Measurements from ENCODE around the gene RGMB. TPM values are rescaled to one million over a fixed set of nuclear protein-coding genes. Genes with fewer than 3 reads are reported as not detected.

Gene RGMB
- total RNA-seq, 1 experiment from 2014 or later, result 20.3 TPM

DNA sequence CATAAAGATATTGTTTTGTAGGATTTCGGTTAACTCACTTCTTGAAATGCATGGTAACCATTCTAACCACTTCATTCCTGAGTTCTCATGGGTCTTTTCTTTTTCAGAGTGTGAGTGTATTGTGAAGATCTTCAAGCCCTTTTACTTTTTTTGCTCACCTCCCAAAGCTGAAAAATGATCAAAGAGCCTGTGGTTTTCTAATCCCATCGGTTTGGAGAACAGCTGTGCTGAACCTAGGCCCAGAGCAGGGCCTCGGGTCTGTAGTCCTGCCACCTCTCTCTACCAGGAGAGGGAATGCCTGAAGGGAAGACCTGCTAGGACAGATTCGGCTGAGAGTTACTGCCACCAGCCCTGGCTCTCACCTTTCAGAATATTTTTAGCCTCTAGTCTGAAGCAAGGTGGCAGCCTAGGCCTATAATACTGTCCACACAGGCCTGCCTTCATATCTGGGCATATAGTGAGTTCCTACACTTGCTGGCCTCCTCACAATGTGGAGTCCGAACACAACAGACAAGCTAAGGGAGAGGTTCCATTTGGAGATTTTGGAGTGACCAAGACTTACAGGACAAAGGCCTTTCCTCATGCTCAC is 13.8 kb downstream of the RGMB start:
- H3K4me1 Mint-ChIP-seq (ENCODE audit: insufficient read depth, unreplicated experiment), result peaks cover 40% of the 10 kb centered on the region
- DNase-seq (ENCODE audit: unreplicated experiment), result no peak
- intact Hi-C loops (cut with micrococcal nuclease), result no loop called here
- peak overlapping the region; percentile 28 for H3K27ac Mint-ChIP-seq (ENCODE audit: low read depth, unreplicated experiment)
- no peaks in the 10 kb centered on the region for H3K27me3 Mint-ChIP-seq (ENCODE audit: insufficient read depth, unreplicated experiment)
- no TSS peak for BruUV-seq (replicated peaks)
- peaks cover 34% of the 10 kb centered on the region for H3K36me3 Mint-ChIP-seq (ENCODE audit: insufficient read depth, unreplicated experiment)
- no peak overlapping the region for H3K4me3 Mint-ChIP-seq (ENCODE audit: unreplicated experiment)
- CTCF ChIA-PET, result interaction anchor here (0.6 to 3.5 kb wide), 8 partner anchors 9 to 1556 kb away, joined by 3 to 21 read pairs (median 6); no protein-coding TSS in a partner anchor
- POLR2A ChIA-PET, result interaction anchor here (0.6 to 3.6 kb wide), 4 partner anchors 9 to 17 kb away, joined by 3 to 28 read pairs (median 5); no protein-coding TSS in a partner anchor
- no peaks in the 10 kb centered on the region for H3K9me3 Mint-ChIP-seq (ENCODE audit: unreplicated experiment)
- TF ChIP-seq, protein P1, sequence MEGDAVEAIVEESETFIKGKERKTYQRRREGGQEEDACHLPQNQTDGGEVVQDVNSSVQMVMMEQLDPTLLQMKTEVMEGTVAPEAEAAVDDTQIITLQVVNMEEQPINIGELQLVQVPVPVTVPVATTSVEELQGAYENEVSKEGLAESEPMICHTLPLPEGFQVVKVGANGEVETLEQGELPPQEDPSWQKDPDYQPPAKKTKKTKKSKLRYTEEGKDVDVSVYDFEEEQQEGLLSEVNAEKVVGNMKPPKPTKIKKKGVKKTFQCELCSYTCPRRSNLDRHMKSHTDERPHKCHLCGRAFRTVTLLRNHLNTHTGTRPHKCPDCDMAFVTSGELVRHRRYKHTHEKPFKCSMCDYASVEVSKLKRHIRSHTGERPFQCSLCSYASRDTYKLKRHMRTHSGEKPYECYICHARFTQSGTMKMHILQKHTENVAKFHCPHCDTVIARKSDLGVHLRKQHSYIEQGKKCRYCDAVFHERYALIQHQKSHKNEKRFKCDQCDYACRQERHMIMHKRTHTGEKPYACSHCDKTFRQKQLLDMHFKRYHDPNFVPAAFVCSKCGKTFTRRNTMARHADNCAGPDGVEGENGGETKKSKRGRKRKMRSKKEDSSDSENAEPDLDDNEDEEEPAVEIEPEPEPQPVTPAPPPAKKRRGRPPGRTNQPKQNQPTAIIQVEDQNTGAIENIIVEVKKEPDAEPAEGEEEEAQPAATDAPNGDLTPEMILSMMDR (IDR thresholded peaks at IDR 0.05; ENCODE audit: unreplicated experiment), result no peak

DNA sequence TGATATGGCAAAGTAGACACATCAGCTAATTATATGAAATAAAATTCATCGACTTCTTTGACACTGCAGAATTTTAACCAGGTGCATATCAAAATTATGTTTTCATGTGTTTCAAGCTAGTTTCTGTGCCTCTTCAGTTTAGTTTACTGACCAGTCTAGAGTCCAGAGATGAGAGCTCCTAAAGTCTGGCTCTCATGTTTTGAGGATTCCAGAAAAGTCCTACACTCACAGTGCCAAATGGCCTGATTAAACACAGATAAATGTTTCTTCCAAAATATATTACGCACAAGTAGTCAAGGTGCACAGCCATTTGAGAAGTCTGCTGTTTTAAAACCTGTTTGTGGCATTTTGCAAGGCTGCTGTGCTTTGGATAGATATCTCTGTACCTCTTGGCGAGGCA is 15.6 kb downstream of the RGMB start:
- peaks cover 35% of the 10 kb centered on the region for H3K4me1 Mint-ChIP-seq (ENCODE audit: insufficient read depth, unreplicated experiment)

DNA sequence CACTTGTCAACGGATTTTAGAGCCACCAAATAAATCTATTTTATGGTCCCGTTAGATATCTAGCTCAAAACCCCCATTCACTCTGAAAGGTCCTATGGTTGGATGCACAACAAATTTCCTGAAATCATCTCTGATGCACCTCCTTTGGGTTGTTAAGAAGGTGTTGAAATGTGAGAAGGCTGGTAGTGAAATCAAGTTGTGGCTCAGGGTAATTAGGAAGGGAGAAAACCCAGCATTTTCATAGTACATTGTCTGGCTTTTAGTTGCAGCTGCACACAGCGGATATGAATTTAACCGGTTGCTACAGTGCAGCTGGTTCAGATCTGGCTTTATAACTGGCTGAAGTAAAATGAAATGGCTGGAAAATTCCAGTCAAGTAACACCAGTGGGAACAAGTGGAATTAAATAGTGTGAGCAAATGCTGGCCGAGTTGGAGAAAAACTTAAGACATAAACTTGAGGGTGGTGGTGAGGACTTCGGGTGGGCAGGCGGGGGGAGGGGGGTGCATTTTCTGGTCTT is 17.6 kb downstream of the RGMB start:
- H3K27ac Mint-ChIP-seq (ENCODE audit: low read depth, unreplicated experiment), result no peak overlapping the region
- no peaks in the 10 kb centered on the region for H3K9me3 Mint-ChIP-seq (ENCODE audit: unreplicated experiment)
- DNase-seq (ENCODE audit: unreplicated experiment), result no peak
- BruUV-seq (replicated peaks), result no TSS peak
- TF ChIP-seq, protein P1 (IDR thresholded peaks at IDR 0.05; ENCODE audit: unreplicated experiment), result no peak
- ChIA-PET POLR2A (interaction anchor here (0.7 kb wide), 1 partner anchor 618 kb away, joined by 3 read pairs; no protein-coding TSS in a partner anchor), CTCF (interaction anchor here (0.7 to 1.3 kb wide), 6 partner anchors 11 to 473 kb away, joined by 3 to 6 read pairs (median 4); no protein-coding TSS in a partner anchor)
- H3K27me3 Mint-ChIP-seq (ENCODE audit: insufficient read depth, unreplicated experiment), result no peaks in the 10 kb centered on the region
- intact Hi-C loops (cut with micrococcal nuclease), result loop anchor here (10.0 kb wide), 1 partner anchor 274 kb away; no protein-coding TSS in a partner anchor
- peaks cover 26% of the 10 kb centered on the region for H3K36me3 Mint-ChIP-seq (ENCODE audit: insufficient read depth, unreplicated experiment)
- H3K4me1 Mint-ChIP-seq (ENCODE audit: insufficient read depth, unreplicated experiment), result peaks cover 17% of the 10 kb centered on the region
- no peak overlapping the region for H3K4me3 Mint-ChIP-seq (ENCODE audit: unreplicated experiment)

More for the DNA sequence above, 15.6 kb downstream of the RGMB start:
- no TSS peak for BruUV-seq (replicated peaks)
- POLR2A ChIA-PET, result interaction anchor here (1.4 kb wide), 1 partner anchor 8 kb away, joined by 4 read pairs; no protein-coding TSS in a partner anchor
- CTCF ChIA-PET, result interaction anchor here (1.0 to 2.0 kb wide), 4 partner anchors 8 to 1558 kb away, joined by 3 to 7 read pairs (median 4); no protein-coding TSS in a partner anchor
- Mint-ChIP-seq H3K36me3 (ENCODE audit: insufficient read depth, unreplicated experiment) (peaks cover 33% of the 10 kb centered on the region), H3K27me3 (ENCODE audit: insufficient read depth, unreplicated experiment) (no peaks in the 10 kb centered on the region), H3K9me3 (ENCODE audit: unreplicated experiment) (no peaks in the 10 kb centered on the region), H3K27ac (ENCODE audit: low read depth, unreplicated experiment) (no peak overlapping the region), H3K4me3 (ENCODE audit: unreplicated experiment) (no peak overlapping the region)
- DNase-seq (ENCODE audit: unreplicated experiment), result no peak
- TF ChIP-seq, protein P1 (IDR thresholded peaks at IDR 0.05; ENCODE audit: unreplicated experiment), result no peak
- intact Hi-C loops (cut with micrococcal nuclease), result no loop called here

DNA sequence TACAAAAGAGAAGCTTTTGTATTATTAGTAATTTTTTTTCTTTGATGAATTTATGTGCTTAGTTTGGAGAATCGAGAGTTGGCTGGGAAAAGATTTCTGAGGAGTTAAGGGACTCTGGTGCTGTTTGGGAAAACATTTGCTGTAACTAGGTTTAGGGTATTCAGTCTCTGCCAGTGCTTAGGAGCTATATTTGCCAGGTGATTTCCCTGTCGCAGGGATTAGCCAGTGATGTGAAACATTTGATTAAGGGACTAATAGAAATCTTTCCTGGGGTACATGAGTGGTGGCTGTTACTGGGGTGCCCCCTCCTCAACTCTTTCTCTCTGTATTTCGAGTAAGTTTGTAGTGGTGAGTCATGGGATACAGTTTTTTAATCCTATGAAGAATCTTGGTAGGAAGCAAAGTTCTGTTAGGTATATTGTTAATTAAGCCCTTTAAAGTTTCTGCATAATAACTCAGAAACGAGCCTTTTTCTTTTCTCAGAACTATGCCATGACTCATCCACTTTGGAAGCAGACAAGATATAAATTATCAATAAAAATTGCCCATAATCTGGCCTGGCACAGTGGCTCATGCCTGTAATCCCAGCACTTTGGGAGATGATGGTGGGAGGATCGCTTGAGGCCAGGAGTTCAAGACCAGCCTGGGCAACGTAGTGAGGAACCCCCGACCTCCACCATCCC is 18.6 kb downstream of the RGMB start:
- Mint-ChIP-seq H3K27ac (ENCODE audit: low read depth, unreplicated experiment) (no peak overlapping the region), H3K27me3 (ENCODE audit: insufficient read depth, unreplicated experiment) (no peaks in the 10 kb centered on the region), H3K9me3 (ENCODE audit: unreplicated experiment) (no peaks in the 10 kb centered on the region), H3K4me3 (ENCODE audit: unreplicated experiment) (no peak overlapping the region), H3K4me1 (ENCODE audit: insufficient read depth, unreplicated experiment) (peaks cover 7% of the 10 kb centered on the region), H3K36me3 (ENCODE audit: insufficient read depth, unreplicated experiment) (peaks cover 26% of the 10 kb centered on the region)
- DNase-seq (ENCODE audit: unreplicated experiment), result no peak
- POLR2A ChIA-PET, result interaction anchor here (0.8 to 1.0 kb wide), 2 partner anchors 11 to 23 kb away, joined by 3 to 4 read pairs; no protein-coding TSS in a partner anchor
- TF ChIP-seq, protein P1 (IDR thresholded peaks at IDR 0.05; ENCODE audit: unreplicated experiment), result no peak
- intact Hi-C loops (cut with micrococcal nuclease), result loop anchor here (10.0 kb wide), 1 partner anchor 273 kb away; no protein-coding TSS in a partner anchor
- CTCF ChIA-PET, result interaction anchor here (0.7 to 1.3 kb wide), 3 partner anchors 12 to 21 kb away, joined by 3 to 4 read pairs (median 3); no protein-coding TSS in a partner anchor
- BruUV-seq (replicated peaks), result no TSS peak

All from MCF 10A (cell line).